K562 (cell line): ENCODE measurements around the gene MTHFD2. TPM values are rescaled to one million over a fixed set of nuclear protein-coding genes. Genes with fewer than 3 reads are reported as not detected.

Source experiments
- ATAC-seq: fragments of 200-7000 bp; cut with Tn5 transposase; 3 replicates; pipeline ENCODE4 v1.9.1; 2020; ENCODE audit warnings: moderate library complexity
- BruUV-seq: library from RNA; stranded (reverse); fragments of 400-500 nt; replicated peaks from 2 replicates; lab custom pipeline; 2021; lab: Mats Ljungman, UMichigan
- CTCF ChIA-PET: fragments of 300-600 bp; formaldehyde crosslinking; extraction: SDS; loops from one replicate; lab custom pipeline; 2021; ENCODE audit warnings: low intra/inter-chr PET ratio; lab: Yijun Ruan, JAX
- POLR2A ChIA-PET: fragments of 300-600, 350-650 bp; sonication (Branson Sonifier 250); formaldehyde crosslinking; extraction: SDS; loops from one replicate; lab custom pipeline; 2021; ENCODE audit warnings: antibody characterized with exemption, inconsistent platforms; lab: Yijun Ruan, JAX
- DNase-seq, 4 experiments: peaks; one replicate each; pipeline versions ENCODE4 v3.0.0 to v3.0.0-alpha.2; 2011 to 2018; ENCODE audit warnings: low spot score in 3 of 4, mixed read lengths in 3 of 4; ENCODE audit errors: extremely low read depth in 1 of 4
- FAIRE-seq: peaks from 2 replicates; lab custom pipeline; 2011; peaks lifted over from hg19 to GRCh38; lab: Jason Lieb, UNC
- H2AFZ ChIP-seq: 2 replicates; pipeline ENCODE4 v1.6.0; 2011; ENCODE audit warnings: low read depth, low read length, control low read depth, inconsistent platforms
- H3K27ac ChIP-seq: fragments of 200-600 bp; 3 replicates; pipeline ENCODE4 v1.8.0; 2011; ENCODE audit warnings: low read depth, mild to moderate bottlenecking, control low read depth, inconsistent platforms, low read length, moderate library complexity, mixed read lengths; ENCODE audit errors: extremely low read depth
- H3K27me3 ChIP-seq, 2 experiments: fragments of 300-600 bp in 1 of 2; 2 replicates in 1 of 2; 3 replicates in 1 of 2; pipeline versions ENCODE4 v1.6.0 to v1.8.0; 2011; ENCODE audit warnings: inconsistent platforms in 2 of 2, low read length in 2 of 2, mild to moderate bottlenecking in 1 of 2, mixed read lengths in 1 of 2, moderate library complexity in 1 of 2; ENCODE audit not compliant: control insufficient read depth in 2 of 2, insufficient read depth in 2 of 2
- H3K36me3 ChIP-seq: fragments of 300-600 bp; 3 replicates; pipeline ENCODE4 v1.8.0; 2011; ENCODE audit warnings: mild to moderate bottlenecking, low read length, inconsistent platforms; ENCODE audit not compliant: control insufficient read depth, insufficient read depth
- H3K4me1 ChIP-seq, 2 experiments: fragments of 200-600 bp in 1 of 2; replicated peaks in 1 of 2; 2 replicates in 1 of 2; 3 replicates in 1 of 2; pipeline versions ENCODE4 v1.5.1 to v1.8.0; 2011; ENCODE audit warnings: inconsistent platforms in 2 of 2, low read length in 2 of 2, mild to moderate bottlenecking in 1 of 2, mixed read lengths in 1 of 2, moderate library complexity in 1 of 2; ENCODE audit not compliant: control insufficient read depth in 2 of 2, insufficient read depth in 2 of 2
- H3K4me2 ChIP-seq: 2 replicates; pipeline ENCODE4 v1.6.1; 2011; ENCODE audit warnings: low read length, control low read depth, inconsistent platforms, mixed read lengths; ENCODE audit not compliant: insufficient read depth
- H3K4me3 ChIP-seq: fragments of 200-600 bp; sonication (generic), shearing (Covaris generic); 2 replicates; pipeline ENCODE4 v1.5.1; 2016; ENCODE audit warnings: control low read depth, inconsistent platforms
- H3K79me2 ChIP-seq: fragments of 200-600 bp; 3 replicates; pipeline ENCODE4 v1.8.0; 2011; ENCODE audit warnings: low read length, inconsistent platforms; ENCODE audit not compliant: control insufficient read depth, insufficient read depth
- H3K9ac ChIP-seq, 2 experiments: 2 replicates each; pipeline versions ENCODE4 v1.6.0 to v1.6.1; 2011; ENCODE audit warnings: low read depth in 2 of 2, low read length in 2 of 2, control low read depth in 1 of 2, inconsistent platforms in 1 of 2, mild to moderate bottlenecking in 1 of 2, mixed read lengths in 1 of 2; ENCODE audit not compliant: insufficient read depth in 1 of 2
- H3K9me1 ChIP-seq: one replicate; pipeline ENCODE4 v1.6.0; 2011; ENCODE audit warnings: inconsistent platforms, mild to moderate bottlenecking, low read length, moderate library complexity; ENCODE audit not compliant: control insufficient read depth, insufficient read depth
- H3K9me3 ChIP-seq: replicated peaks from 2 replicates; pipeline ENCODE4 v1.5.1; 2011; ENCODE audit warnings: low read depth, low read length, inconsistent platforms; ENCODE audit not compliant: control insufficient read depth, insufficient read depth
- H4K20me1 ChIP-seq: replicated peaks from 2 replicates; pipeline ENCODE4 v1.6.1; 2011; ENCODE audit warnings: low read length, inconsistent platforms, mixed read lengths; ENCODE audit not compliant: control insufficient read depth, insufficient read depth
- GTF2E2 ChIP-seq: fragments of 200-800 bp; sonication (Bioruptor generic); IDR thresholded peaks from 2 replicates; pipeline ENCODE4 v1.6.1; 2016; ENCODE audit warnings: missing genetic modification characterization, missing compliant biosample characterization
- KLF1 ChIP-seq: fragments of 450-650 bp; IDR thresholded peaks from 2 replicates; pipeline ENCODE4 v1.6.1; 2016; ENCODE audit warnings: missing genetic modification characterization, missing compliant biosample characterization
- MYNN ChIP-seq, 2 experiments: sonication (generic); formaldehyde crosslinking in 1 of 2; IDR thresholded peaks; 2 replicates each; pipeline versions ENCODE4 v1.5.0 to v1.6.1; 2016 to 2020; ENCODE audit warnings: antibody characterized with exemption in 1 of 2, missing genetic modification reagents in 1 of 2
- POLR2AphosphoS2 ChIP-seq: IDR thresholded peaks from 2 replicates; pipeline ENCODE4 v1.6.1; 2012; ENCODE audit warnings: low read length, improper control_type of control experiment
- XRCC4 ChIP-seq: IDR thresholded peaks from one replicate; pipeline ENCODE4 v1.6.1; 2011; ENCODE audit not compliant: insufficient read depth, insufficient read length; ENCODE audit errors: extremely low read depth
- WGBS: fragments of 100-300 bp; shearing (Covaris generic); methylation state at CpG from one replicate; pipeline ENCODE4 v1.1.6; 2016; ENCODE audit warnings: low coverage, mixed read lengths; ENCODE audit not compliant: insufficient coverage; ENCODE audit errors: missing lambda C conversion rate; 5-methylcytosine and 5-hydroxymethylcytosine counted together
- in situ Hi-C: fragments of 300-500 bp; cut with MboI; formaldehyde crosslinking; loops from 4 replicates; pipeline ENCODE4 v1.15.0; 2018; ENCODE audit warnings: inconsistent platforms, mixed read lengths
- intact Hi-C: fragments of 100-400 bp; cut with micrococcal nuclease; formaldehyde crosslinking; loops from 2 replicates; pipeline ENCODE4 v1.14.2; 2022
- polyA plus RNA-seq, 8 experiments: library from polyadenylated mRNA; depleted of rRNA in 4 of 8; stranded (reverse) in 5 of 8; unstranded in 3 of 8; fragments of >200 nt; fragmentation: Nextera tagmentation in 2 of 8; fragmentation: Illumina TruSeq in 1 of 8; extraction: Ambion mirVana in 2 of 8; extraction: Trizol in 1 of 8; gene quantifications; 2 replicates each; pipeline versions ENCODE4 v1.2.1 to v1.2.3, GENCODE V29; 2011 to 2014; ENCODE audit warnings: inconsistent platforms in 1 of 8, missing spikeins in 1 of 8
- total RNA-seq, 7 experiments: library from RNA; depleted of rRNA in 6 of 7; stranded (reverse); fragments of >200 nt in 6 of 7; fragmentation: Illumina TruSeq in 2 of 7; extraction: Trizol in 2 of 7; gene quantifications; 2 replicates each; pipeline versions ENCODE4 v1.2.1 to v1.2.3, GENCODE V29; 2011 to 2021; ENCODE audit warnings: low replicate concordance in 1 of 7

MTHFD2 gene
- total and polyA plus RNA-seq, 9 of the 15 experiments (the other 6 are each of a cell fraction or from before 2014, with no cell fraction given): 113 to 520 (median 234) TPM

- WGBS: 65% methylated on average over 6 of the region's 6 CpGs
- H3K4me3 ChIP-seq: no peak overlapping the region
- DNase-seq (no peak), ATAC-seq (peak; percentile 12), FAIRE-seq (no peak)
- intact Hi-C loops (no loop called here), in situ Hi-C loops (no loop called here)
- no peak overlapping the region; a peak in 1 of 4 replicates for H3K9ac ChIP-seq
- BruUV-seq: no TSS peak
- no peak overlapping the region for H3K4me2 ChIP-seq
- no peak overlapping the region for H3K27ac ChIP-seq
- ChIA-PET CTCF (no interaction called here), POLR2A (interaction anchor here (0.6 to 2.3 kb wide), 5 partner anchors 11 to 96 kb away, joined by 3 to 11 read pairs (median 4); no protein-coding TSS in a partner anchor)
- no peak overlapping the region for H2AFZ ChIP-seq
- H3K27me3 ChIP-seq: no peaks in the 10 kb centered on the region
- no peaks in the 10 kb centered on the region for H3K79me2 ChIP-seq
- H3K4me1 ChIP-seq: peaks cover 6 to 14% of the 10 kb centered on the region in 2 experiments
- H3K9me3 ChIP-seq: no peaks in the 10 kb centered on the region
- TF ChIP-seq KLF1 (tag) (no peak), POLR2AphosphoS2 (peak; percentile 91), XRCC4 (no peak), GTF2E2 (tag) (no peak), MYNN (IDR thresholded peaks at IDR 0.05) (peak; percentile 38; the same call in 1 of the 2 replicates), MYNN (CRISPR knock-in tag; IDR thresholded peaks at IDR 0.05) (no peak)
- 0 out of 2 replicates have a peak, but pooled peaks cover 8% of the 10 kb centered on the region for H4K20me1 ChIP-seq
- H3K36me3 ChIP-seq: peaks cover 23% of the 10 kb centered on the region; the same call in 2 of the 3 replicates
- H3K9me1 ChIP-seq: no peaks in the 10 kb centered on the region
Observed at GRCh38 chr2:74222300-74222650, 23.9 kb downstream of the MTHFD2 start.
